Ovary (tissue), 9 donors: ENCODE results near the gene ARPC2. TPM values are rescaled to one million over a fixed set of nuclear protein-coding genes. Genes with fewer than 3 reads are reported as not detected.

Experiments used
- DNase-seq, 5 donors: peaks; one replicate each; pipeline ENCODE4 v3.0.0-alpha.2; 2019 to 2020
- H3K27ac ChIP-seq, 2 donors: fragments of 200-600 bp; one replicate each; pipeline versions ENCODE4 v1.5.1 to v1.8.0; 2019 to 2022
- H3K27me3 ChIP-seq: fragments of 200-600 bp; one replicate; pipeline ENCODE4 v1.8.0; 2022
- H3K36me3 ChIP-seq: fragments of 200-600 bp; sonication (generic); one replicate; pipeline ENCODE4 v1.5.1; 2019
- H3K4me1 ChIP-seq: one replicate; pipeline ENCODE4 v1.8.1; 2013; ENCODE audit warnings: mild to moderate bottlenecking, moderate library complexity; ENCODE audit not compliant: insufficient read depth
- H3K4me3 ChIP-seq: fragments of 200-600 bp; sonication (generic); one replicate; pipeline ENCODE4 v1.5.1; 2017
- H3K9me3 ChIP-seq, 2 donors: fragments of 200-600 bp in 1 of 2; sonication (generic) in 1 of 2; one replicate each; pipeline versions ENCODE4 v1.5.1 to v1.8.1; 2013 to 2019; ENCODE audit warnings: mild to moderate bottlenecking in 1 of 2, moderate library complexity in 1 of 2
- EP300 ChIP-seq: sonication (generic); formaldehyde crosslinking; IDR thresholded peaks from one replicate; pipeline ENCODE4 v1.6.1; 2017; ENCODE audit warnings: antibody characterized with exemption
- POLR2A ChIP-seq: fragments of 450-650 bp; IDR thresholded peaks from one replicate; pipeline ENCODE4 v1.6.1; 2017; ENCODE audit warnings: antibody characterized with exemption, mild to moderate bottlenecking, moderate library complexity
- WGBS, 3 donors: extraction: QIAGEN DNeasy Blood & Tissue Kit in 1 of 3; methylation state at CpG; one replicate each; pipeline versions ENCODE4 v1.1.5 to v1.1.7; 2013 to 2017; 5-methylcytosine and 5-hydroxymethylcytosine counted together
- intact Hi-C, 4 donors: fragments of 100-400 bp; cut with DNase I; formaldehyde crosslinking; loops; one replicate each; pipeline versions ENCODE4 v1.11.0 to v1.15.1; 2022 to 2023
- polyA plus RNA-seq, 2 donors: library from polyadenylated mRNA; stranded (reverse); fragments of 200-250 nt in 1 of 2; fragments of 350-450 nt in 1 of 2; fragmentation: Illumina TruSeq in 1 of 2; extraction: RNeasy Lipid Tissue Mini Kit (QIAGEN cat#74804) in 1 of 2; gene quantifications; one replicate each; pipeline ENCODE4 v1.2.3, GENCODE V29; 2013 to 2014
- total RNA-seq, 7 donors: library from RNA; depleted of rRNA in 2 of 7; stranded (reverse); fragments of >200 nt in 2 of 7; fragmentation: NEBNext Ultra II Directional in 3 of 7; extraction: Animal tissue kit (Norgen Biotek cat#: 25700) in 3 of 7; gene quantifications; one replicate each; pipeline versions ENCODE4 v1.1.0 to v1.2.4, GENCODE V29; 2016 to 2023
- TF ChIP-seq, protein P1 (sequence below), 3 donors: fragments of 450-650 bp in 2 of 3; fragments of 200-600 bp in 1 of 3; IDR thresholded peaks; one replicate each; pipeline versions ENCODE4 v1.5.1 to v1.8.0; 2016 to 2022; ENCODE audit warnings: antibody characterized with exemption in 3 of 3, mild to moderate bottlenecking in 1 of 3
- donor health status: DM: no; HTN: no; CAD: no; lungs with moderate emphysema.
- donor health status: DM: no; HTN: no; CAD: no.
- donor health status: Bipolar disorder and iron deficiency.
- donor health status: DM: yes; HTN: yes; CAD: no.
- donor health status: DM: no; HTN: no; CAD: no.
- donor health status: DM: yes; HTN: yes; CAD: no.

The ARPC2 gene
- total and polyA plus RNA-seq, 9 donors = 135 to 357 (median 170) TPM

DNA sequence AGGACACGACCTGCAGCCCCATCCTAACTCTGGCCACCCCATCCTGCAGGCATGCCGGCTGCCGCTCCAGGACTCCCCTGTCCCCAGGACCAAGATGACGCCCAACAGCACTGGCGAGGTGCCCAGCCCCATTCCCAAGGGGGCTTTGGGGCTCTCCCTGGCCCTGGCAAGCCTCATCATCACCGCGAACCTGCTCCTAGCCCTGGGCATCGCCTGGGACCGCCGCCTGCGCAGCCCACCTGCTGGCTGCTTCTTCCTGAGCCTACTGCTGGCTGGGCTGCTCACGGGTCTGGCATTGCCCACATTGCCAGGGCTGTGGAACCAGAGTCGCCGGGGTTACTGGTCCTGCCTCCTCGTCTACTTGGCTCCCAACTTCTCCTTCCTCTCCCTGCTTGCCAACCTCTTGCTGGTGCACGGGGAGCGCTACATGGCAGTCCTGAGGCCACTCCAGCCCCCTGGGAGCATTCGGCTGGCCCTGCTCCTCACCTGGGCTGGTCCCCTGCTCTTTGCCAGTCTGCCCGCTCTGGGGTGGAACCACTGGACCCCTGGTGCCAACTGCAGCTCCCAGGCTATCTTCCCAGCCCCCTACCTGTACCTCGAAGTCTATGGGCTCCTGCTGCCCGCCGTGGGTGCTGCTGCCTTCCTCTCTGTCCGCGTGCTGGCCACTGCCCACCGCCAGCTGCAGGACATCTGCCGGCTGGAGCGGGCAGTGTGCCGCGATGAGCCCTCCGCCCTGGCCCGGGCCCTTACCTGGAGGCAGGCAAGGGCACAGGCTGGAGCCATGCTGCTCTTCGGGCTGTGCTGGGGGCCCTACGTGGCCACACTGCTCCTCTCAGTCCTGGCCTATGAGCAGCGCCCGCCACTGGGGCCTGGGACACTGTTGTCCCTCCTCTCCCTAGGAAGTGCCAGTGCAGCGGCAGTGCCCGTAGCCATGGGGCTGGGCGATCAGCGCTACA, 45.9 kb downstream of the ARPC2 start:
- Histone ChIP-seq H3K4me1 (peaks cover 22% of the 10 kb centered on the region), H3K27ac (peak overlapping the region in 1 of 2 donors; percentile 31), H3K9me3 (no peaks in the 10 kb centered on the region), H3K36me3 (no peaks in the 10 kb centered on the region), H3K4me3 (no peak overlapping the region), H3K27me3 (no peaks in the 10 kb centered on the region)
- TF ChIP-seq, protein P1, sequence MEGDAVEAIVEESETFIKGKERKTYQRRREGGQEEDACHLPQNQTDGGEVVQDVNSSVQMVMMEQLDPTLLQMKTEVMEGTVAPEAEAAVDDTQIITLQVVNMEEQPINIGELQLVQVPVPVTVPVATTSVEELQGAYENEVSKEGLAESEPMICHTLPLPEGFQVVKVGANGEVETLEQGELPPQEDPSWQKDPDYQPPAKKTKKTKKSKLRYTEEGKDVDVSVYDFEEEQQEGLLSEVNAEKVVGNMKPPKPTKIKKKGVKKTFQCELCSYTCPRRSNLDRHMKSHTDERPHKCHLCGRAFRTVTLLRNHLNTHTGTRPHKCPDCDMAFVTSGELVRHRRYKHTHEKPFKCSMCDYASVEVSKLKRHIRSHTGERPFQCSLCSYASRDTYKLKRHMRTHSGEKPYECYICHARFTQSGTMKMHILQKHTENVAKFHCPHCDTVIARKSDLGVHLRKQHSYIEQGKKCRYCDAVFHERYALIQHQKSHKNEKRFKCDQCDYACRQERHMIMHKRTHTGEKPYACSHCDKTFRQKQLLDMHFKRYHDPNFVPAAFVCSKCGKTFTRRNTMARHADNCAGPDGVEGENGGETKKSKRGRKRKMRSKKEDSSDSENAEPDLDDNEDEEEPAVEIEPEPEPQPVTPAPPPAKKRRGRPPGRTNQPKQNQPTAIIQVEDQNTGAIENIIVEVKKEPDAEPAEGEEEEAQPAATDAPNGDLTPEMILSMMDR (IDR thresholded peaks at IDR 0.05) = no peak
- no peak for TF ChIP-seq EP300
- no peak for TF ChIP-seq POLR2A
- 77 to 89% (median 80%) methylated on average over 32 to 39 of the region's 39 CpGs for WGBS, 3 donors
- DNase-seq = peak in 3 of 5 donors; percentile 42 to 62 (median 43)
- intact Hi-C loops = loop anchor here in 1 of 4 donors (5.0 kb wide), 1 partner anchor 46 kb away; the partner anchor contains the start of gene ARPC2

DNA sequence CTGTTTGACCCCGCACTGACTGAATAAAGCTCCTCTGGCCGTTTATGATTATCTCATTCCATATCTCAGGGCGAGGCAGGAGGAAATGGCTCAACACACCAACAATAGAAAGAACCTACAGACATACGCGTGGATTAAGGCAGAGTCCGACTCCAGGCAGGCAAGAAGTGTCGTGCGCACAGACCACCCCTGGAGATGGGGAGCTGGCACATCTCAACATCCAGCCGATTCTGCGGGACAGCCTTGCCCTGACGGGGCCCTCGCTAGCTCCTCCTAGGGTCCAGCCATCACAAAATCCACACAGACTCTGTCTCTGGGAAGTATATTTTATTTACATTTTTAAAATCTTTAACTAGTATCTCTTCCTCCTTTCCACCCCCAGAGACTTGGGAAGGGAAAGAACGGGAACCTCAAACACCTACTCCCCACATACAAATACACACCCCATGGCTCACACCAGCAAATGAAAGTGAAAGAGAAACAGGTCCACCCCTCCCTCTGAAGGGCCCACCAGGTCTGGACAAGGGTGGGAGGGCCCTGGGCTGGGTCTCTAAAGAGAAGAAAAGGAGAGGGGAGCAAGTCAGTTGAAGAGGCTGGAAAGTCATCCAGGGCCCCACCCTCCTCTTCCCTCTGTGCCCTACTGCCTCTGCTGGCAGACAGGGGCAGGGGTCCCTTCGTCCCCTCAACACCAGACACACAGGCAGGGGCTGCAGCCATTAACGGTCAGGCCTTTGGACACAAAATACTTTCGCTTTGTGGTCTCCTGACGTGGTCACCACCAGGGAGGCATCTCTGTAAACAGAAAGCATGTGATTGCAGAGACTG, 47.0 kb downstream of the ARPC2 start:
- H3K4me3 ChIP-seq = no peak overlapping the region
- H3K4me1 ChIP-seq = peaks cover 18% of the 10 kb centered on the region
- H3K36me3 ChIP-seq = no peaks in the 10 kb centered on the region
- no peak overlapping the region for H3K27ac ChIP-seq
- H3K27me3 ChIP-seq = no peaks in the 10 kb centered on the region
- whole genome bisulfite sequencing, 3 donors = 51 to 67% (median 63%) methylated on average over 17 of the region's 17 CpGs
- no peak for TF ChIP-seq POLR2A
- TF ChIP-seq, protein P1 (IDR thresholded peaks at IDR 0.05) = no peak
- no peak for TF ChIP-seq EP300
- H3K9me3 ChIP-seq = no peaks in the 10 kb centered on the region
- DNase-seq = peak in 2 of 5 donors; percentile 11 to 34
- intact Hi-C loops = loop anchor here in 1 of 4 donors (5.0 kb wide), 1 partner anchor 47 kb away; the partner anchor contains the start of gene ARPC2

DNA sequence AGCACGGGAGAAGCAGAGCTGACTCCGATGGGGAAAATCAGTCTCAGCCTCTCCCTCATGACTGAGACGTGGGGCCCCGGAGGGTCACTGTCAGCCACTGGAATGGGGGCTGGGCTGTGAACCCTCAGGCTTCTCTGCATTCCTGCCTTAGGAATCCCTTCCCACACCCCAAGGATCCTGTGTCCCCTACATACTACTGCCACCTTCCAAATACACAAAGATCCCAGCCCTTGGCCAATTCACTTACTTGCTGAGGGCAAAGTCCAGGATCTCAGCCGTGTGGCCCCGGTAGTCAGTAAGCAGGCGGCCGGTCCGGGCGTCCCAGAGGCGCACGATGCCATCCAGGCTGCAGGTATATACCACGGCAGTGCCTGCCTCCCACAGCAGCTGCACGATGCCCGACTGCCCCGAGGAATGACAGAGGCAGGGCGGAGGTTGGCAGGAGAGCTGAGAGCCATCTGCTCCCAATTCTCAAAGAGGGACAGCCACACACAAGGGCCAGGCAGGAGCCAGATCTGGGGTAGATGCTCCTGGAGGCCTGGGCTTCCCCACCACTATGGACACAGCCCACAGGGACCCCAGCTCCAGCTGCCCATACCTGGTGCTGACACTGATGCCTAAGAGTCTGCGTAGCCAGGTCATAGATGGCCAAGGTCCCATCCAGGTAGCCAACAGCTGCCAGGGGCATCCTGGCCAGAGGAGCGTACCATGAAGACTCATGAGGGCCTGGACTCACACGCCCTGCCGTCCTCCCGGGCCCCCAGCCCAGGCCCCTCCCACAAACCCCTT, 48.0 kb downstream of the ARPC2 start:
- DNase-seq = peak in 2 of 5 donors; percentile 20 to 39
- intact Hi-C loops = loop anchor here in 2 of 4 donors (5.0 kb wide), 2 partner anchors 48 to 78 kb away; partner anchors contain the start of gene ARPC2 (in 2 of the 2)
- Histone ChIP-seq H3K4me1 (peaks cover 11% of the 10 kb centered on the region), H3K27me3 (no peaks in the 10 kb centered on the region), H3K27ac (no peak overlapping the region), H3K4me3 (no peak overlapping the region), H3K9me3 (no peaks in the 10 kb centered on the region), H3K36me3 (no peaks in the 10 kb centered on the region)
- TF ChIP-seq EP300 (no peak), POLR2A (no peak)
- TF ChIP-seq, protein P1 (IDR thresholded peaks at IDR 0.05) = no peak
- WGBS, 3 donors = 77 to 81% (median 80%) methylated on average over 21 to 22 of the region's 22 CpGs
